Activated CD4-positive, alpha-beta T cell treated with anti-CD3 and anti-CD28 coated beads, Interleukin-2, amount 50 U/mL, for 48 hours (primary cell): ENCODE measurements around the gene LIMS1.
A peak's percentile ranks its signal among the peaks of the same experiment; 100 is the strongest.

ENCODE experiments used
- DNase-seq, 2 experiments: peaks; one replicate each; pipeline ENCODE4 v3.0.0-alpha.2; 2020

Gene LIMS1

DNA sequence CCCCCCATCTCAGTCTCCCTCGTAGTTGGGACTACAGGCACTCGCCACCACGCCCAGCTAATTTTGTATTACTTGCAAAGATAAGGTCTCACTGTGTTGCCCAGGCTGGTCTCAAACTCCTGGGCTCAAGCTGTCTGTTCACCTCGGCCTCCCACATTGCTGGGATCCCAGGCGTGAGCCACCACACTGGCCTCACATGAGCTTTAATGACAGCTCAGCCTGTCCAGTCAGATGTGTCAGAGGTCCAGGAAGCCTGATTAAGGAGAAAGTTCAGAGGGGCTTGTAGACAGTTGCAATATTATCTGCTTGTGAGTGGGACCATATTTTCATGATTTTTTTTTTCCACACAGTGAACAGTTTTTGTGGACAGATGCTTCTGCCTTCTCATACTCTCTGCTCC, 82.0 kb downstream of the LIMS1 start:
- DNase-seq: no peak

DNA sequence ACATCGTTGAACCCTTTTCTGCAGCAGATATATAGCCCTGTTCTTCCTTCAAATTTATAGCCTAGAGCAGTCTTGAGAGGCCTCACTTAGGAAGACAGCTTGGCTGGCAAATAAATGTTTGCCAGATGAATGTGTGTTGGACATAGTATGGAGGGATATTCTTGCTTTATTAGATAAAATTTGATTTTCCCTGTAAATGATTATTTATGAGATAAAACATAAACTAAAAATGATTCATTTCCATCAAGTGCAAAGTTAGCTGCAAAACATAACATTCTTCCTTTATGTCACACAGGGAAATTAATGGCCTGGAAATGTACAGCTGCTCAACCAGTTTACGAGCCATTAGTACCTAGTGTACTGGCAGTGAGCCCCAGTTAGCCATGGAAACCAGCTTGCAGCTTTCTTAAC, 82.5 kb downstream of the LIMS1 start:
- no peak for DNase-seq

DNA sequence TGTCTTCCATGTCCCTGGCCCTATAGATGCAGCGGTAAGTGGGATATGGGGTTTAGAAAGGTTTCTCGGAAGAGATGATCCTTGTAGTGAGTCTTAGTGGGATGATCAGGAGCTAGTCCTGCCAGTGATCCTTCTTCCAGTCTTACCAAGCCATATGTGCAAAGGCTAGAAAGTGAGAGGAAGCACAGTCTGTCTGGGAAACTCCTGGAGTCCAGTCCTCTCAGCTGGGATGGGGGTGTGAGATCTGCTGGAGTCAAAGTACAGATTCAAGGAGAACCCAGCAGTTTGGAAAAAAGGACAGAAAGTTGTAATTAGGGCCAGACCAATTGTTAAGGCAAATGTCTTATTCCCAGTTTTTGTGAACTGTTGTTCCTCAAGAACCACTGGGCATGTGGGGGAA, 83.3 kb downstream of the LIMS1 start:
- no peak for DNase-seq

DNA sequence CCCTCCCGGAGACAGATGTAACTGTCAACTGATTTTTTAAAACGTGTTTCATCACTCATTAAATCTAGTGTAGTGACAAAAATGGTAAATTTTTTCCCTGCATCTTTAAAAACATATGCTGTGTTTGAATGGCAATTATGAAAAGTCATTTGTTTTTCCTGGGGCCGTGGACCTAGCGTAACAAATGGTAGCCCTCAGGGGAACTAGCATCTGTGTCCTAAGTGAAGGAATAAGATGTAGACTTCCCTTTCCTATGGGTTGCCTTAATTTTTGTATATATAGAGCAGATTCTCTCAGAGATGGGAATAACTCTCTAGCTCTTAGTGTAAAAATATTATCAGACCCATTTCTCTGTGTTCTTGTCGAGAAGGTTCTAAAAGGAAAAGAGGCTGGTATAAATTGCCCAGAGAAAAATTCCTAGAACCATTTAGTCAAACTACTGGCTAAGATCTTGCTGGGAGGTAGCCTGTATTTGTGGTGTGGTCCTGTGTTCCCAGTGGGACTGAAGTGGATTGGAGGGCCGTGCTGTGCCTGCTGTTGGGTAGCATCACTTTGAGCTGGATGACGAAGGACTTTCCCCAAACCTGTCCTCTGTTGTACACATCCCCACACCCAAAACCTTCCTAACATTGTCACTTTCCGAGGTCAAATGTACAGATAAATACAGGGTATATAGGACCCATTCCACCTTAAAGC, 85.8 kb downstream of the LIMS1 start:
- no peak for DNase-seq

DNA sequence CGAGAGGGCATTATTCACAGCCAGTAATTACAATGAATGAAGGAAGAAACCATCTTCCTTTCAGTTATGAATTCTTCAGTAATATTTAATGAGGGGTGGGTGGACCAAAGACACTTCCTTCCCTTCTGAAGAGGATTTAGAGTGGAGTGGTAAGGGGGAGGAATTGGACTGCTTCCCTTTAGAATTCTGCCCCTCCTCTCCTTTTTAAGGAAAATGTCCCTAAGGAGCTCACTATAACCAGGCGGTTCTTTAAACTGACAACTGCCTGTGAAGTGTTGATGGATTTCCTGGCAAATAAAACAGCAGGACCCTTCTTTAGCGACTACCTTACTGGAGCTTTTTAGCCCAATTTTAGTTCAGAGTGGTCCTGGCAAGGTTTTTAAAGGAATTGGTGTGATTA, 86.4 kb downstream of the LIMS1 start:
- no peak for DNase-seq

DNA sequence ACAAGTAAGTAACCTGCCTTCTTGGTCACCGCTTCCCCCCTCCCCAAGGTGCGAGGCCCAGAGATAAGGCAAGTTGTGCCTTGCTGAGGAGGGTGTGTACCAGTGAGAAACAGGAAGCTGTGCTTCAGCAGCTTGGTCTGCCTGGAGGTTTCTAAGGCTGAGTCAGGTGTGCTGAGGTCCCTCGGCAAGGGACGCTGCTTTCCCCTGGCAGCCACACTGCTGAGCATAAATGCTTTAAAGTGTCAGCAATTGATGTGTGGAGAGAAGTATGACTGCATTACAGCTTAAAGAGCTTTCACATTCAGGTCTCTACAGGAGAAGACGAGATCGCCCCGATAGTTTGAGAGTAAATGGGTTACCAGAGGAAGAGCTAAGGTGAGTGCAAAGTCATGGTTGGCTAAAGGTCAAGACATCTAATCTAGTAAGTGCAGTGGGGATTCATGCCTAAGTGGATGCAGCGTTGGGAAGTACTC, 86.9 kb downstream of the LIMS1 start:
- peak; percentile 68 to 77 for DNase-seq

DNA sequence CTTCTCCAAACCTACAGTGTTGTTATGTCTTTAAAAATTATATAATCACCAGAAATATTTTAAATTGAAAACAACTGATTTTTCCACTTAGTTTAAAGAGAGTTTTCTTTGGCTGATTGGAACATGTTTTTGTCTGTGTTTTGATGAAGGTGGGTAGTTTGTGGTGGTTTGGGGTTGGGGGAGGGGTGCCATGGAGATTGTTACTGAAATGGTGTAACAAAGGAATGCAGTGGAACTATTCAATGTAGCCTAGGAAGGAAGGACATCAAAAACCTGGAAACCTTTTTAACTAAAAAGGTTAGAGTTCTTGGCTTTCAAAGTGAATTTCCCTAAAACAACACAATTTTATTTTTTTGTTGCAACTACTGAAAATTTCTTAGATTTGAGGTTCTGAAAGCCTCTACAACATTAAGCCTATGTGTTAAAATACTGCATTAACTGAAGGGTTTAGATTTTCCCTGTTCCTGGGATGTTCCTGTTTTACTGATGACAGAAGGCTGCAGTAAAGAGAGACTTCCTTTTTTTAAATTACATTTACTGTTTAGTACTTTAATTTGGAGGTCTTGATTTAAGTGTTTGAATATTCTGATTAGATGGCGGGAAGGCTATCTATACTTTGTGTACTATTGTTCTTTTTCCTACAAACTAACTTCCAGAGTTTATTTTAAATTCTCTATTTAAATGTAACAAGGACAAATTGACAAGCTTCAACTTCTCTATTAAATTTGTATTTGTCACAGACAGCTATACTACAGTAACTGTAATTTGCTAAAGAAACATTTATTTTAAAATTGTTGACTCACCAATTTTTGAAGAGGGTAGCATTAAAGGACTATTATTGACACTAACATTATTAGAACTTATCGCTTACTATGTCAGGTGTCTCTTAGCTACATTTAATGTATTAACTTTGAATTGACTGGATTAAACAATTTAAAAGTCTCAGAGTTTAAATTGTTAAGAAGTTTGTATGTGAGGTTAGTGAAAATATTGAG, 87.7 kb downstream of the LIMS1 start:
- DNase-seq: no peak

- no peak for DNase-seq
Measured at GRCh38 chr2:108623616-108624015, 89.3 kb downstream of the LIMS1 start.

- no peak for DNase-seq
Measured at GRCh38 chr2:108625186-108625827, 91.0 kb downstream of the LIMS1 start.

DNA sequence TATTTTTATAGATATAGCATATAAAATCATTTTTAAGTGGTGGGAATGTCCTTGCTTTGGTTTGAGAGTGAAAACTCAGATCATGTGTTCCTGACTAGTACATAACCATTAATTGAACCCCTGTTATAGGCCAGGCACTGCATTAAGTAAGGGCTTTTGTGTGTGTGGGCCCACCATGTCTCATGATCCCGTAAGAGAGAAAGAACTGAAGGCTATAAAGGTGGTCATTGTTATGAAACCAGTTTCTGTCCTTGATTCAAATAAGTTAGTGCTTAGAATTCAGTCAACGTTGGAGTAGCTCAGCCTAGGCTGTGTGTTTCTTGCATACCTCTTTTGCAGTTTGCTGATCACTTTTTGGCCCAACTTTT, 91.5 kb downstream of the LIMS1 start:
- DNase-seq: no peak

DNA sequence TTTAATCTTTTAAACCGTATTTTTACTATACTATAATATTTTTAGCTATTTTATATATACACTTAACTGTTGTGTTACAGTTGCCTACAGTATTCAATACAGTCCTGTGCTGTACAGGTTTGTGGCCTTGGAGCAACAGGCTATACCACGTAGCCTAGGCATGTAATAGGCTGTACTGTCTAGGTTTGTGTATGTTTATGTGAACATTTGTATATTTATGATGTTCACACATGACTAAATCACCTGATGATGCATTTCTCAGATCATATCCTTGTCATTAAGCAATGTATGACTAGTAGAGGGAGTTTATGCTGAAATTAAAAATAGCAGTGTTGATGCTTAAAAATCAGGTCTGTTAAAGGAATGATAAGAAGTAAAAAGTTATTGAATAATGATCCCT, 92.7 kb downstream of the LIMS1 start:
- DNase-seq: no peak

DNA sequence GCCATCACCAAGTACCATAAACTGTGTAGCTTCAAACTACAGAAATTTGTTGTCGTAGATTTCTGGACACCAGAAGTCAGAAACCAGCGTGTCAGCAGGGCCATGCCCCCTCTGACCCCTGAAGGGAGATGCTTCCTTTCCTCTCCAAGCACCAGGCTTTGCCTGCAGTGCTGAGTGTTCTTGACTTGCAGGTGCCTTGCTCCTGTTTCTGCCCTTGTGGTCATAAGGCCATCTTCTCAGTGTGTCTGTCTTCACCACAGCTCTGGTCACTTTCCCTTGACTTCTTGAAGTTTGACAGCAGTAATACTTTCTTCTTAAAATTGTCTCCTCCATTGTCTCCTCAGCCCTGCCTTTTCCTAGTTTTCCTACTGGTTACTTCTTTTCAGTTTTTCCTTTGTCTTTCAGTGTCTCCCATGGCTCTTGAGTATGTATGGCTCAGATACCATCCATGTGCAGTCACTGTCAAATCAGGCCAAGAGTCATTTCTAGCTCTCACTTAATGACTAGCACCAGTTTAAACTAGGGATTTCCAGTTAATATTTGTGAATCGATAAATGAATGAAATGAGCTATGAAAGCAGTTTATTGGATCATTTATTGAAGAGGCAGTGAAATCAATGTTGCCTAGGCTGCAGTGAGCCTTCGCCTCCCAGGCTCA, 93.8 kb downstream of the LIMS1 start:
- DNase-seq: no peak

- no peak for DNase-seq
Measured at GRCh38 chr2:108628936-108629335, 94.7 kb downstream of the LIMS1 start.

- DNase-seq: no peak
Measured at GRCh38 chr2:108629417-108629816, 95.1 kb downstream of the LIMS1 start.

- DNase-seq: no peak
Measured at GRCh38 chr2:108630567-108631405, 96.5 kb downstream of the LIMS1 start.

GRCh38 chr2:108632332-108633160, 98.3 kb downstream of the LIMS1 start:
- DNase-seq: no peak

DNA sequence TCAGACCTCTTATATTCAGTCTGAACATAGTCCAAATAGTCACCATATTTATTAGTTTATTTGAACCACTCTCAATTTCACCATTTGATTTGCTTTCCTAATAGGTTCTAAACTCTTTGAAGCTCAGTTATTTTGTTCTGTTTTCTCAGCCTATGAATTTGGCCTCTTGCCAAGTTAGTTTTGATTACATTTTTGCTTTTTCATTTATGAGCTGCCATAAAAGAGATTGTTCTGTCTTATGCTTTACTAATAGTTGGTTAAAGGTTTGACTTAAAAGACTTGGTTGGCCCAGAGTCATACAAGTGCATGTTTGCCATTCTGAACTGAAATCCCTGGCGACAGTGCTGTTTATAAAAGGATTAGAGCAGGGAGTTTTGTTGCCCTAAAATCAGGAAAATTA, 99.1 kb downstream of the LIMS1 start:
- DNase-seq: no peak

- no peak for DNase-seq
Measured at GRCh38 chr2:108634011-108634410, 99.7 kb downstream of the LIMS1 start.

- DNase-seq: no peak
Measured at GRCh38 chr2:108634576-108635160, 100.4 kb downstream of the LIMS1 start.

- DNase-seq: no peak
Measured at GRCh38 chr2:108635630-108636354, 101.5 kb downstream of the LIMS1 start.
